Measurements from ENCODE around the gene FARSB.

Gene FARSB

GRCh38 chr2:222548992-222549391, 106.9 kb downstream of the FARSB start:
- DNase-seq (ENCODE audit: low spot score): no peak

GRCh38 chr2:222547083-222547482, 108.8 kb downstream of the FARSB start:
- no peak for DNase-seq (ENCODE audit: low spot score)

GRCh38 chr2:222545823-222546795, 109.8 kb downstream of the FARSB start:
- DNase-seq (ENCODE audit: low spot score): no peak

- no peak for DNase-seq (ENCODE audit: low spot score)
Measured at GRCh38 chr2:222544661-222545060, 111.2 kb downstream of the FARSB start.

GRCh38 chr2:222538535-222538934, 117.4 kb downstream of the FARSB start:
- DNase-seq (ENCODE audit: low spot score): no peak

GRCh38 chr2:222535477-222535876, 120.4 kb downstream of the FARSB start:
- DNase-seq (ENCODE audit: low spot score): no peak

- no peak for DNase-seq (ENCODE audit: low spot score)
Measured at GRCh38 chr2:222532315-222532714, 123.6 kb downstream of the FARSB start.

GRCh38 chr2:222526480-222527277, 129.2 kb downstream of the FARSB start:
- DNase-seq (ENCODE audit: low spot score): no peak

GRCh38 chr2:222525811-222526210, 130.1 kb downstream of the FARSB start:
- no peak for DNase-seq (ENCODE audit: low spot score)

GRCh38 chr2:222523783-222524544, 131.9 kb downstream of the FARSB start:
- DNase-seq (ENCODE audit: low spot score): no peak

- DNase-seq (ENCODE audit: low spot score): no peak
Measured at GRCh38 chr2:222522082-222522481, 133.8 kb downstream of the FARSB start.

GRCh38 chr2:222521099-222521498, 134.8 kb downstream of the FARSB start:
- DNase-seq (ENCODE audit: low spot score): no peak

Measured in COLO829 (cell line).